HG03432 (cell line): Measurements from ENCODE around the gene HIPK2.

Source experiments
- ATAC-seq: cut with Tn5 transposase; IDR thresholded peaks from one replicate; pipeline ENCODE4 v1.9.1; 2021; ENCODE audit warnings: mild to moderate bottlenecking, moderate library complexity; ENCODE audit not compliant: unreplicated experiment

Gene HIPK2

DNA sequence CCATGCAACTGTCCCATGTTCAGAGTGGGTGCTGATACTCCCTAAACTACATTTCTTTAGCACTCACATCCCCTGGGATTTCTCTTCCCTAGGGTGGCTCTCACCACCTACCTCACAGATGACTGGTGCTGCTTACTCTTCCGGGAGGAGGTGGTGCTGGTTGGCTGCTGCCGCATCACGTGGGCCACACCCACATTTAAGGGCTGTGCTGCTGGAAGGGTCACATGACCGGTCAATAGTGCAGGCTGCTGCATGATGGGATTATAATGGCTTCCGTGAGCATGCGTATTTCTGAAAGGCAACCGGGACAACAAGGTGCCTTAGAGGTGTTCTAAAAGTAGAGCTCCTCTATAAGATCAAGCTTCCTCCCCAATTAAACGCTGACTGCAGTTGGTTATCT is 177.5 kb downstream of the HIPK2 start:
- no peak for ATAC-seq

DNA sequence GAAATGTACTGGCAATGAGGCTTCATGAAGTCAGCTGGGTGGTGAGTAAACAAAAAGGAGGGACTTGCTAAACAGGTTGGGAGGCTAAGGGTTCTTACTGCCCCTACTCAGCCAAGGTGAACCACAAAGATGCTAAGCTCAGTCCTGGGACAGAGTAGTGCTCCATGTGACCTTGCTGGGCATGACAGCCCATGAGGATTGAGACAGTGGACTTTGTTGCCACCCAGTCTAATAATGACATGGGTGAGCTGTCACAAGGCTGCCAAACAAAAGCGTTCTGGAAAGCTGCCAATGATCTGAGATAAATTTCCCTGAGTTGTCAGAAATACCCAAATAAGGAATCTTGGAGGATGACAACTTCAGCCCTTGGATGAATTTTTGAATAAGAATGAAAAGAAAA is 179.2 kb downstream of the HIPK2 start:
- ATAC-seq: no peak

DNA sequence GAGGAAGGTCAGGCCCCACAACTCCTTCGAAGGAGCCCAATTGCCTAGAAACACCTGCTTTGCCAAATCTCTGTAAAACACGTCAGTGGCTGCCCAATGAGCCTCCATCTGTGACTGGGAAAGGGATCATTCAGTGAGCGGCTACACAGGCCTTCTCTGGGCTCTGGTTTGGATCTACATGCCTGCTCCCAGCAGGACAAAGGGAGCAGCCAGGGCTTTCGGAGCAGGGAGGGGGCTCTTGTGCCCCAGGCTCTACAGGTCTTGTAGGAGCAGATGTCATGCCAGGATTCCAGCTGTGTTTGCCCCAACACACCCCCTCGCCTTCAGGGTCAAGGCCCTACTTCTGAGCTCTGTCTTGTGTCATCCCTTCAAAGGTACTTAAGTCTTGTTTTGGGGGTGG is 180.8 kb downstream of the HIPK2 start:
- ATAC-seq: no peak

- ATAC-seq: no peak
Observed at GRCh38 chr7:139596626-139597025, 181.2 kb downstream of the HIPK2 start.

- ATAC-seq: no peak
Observed at GRCh38 chr7:139595806-139596205, 182.0 kb downstream of the HIPK2 start.

GRCh38 chr7:139594911-139595476 is 182.8 kb downstream of the HIPK2 start:
- ATAC-seq: no peak

- ATAC-seq: no peak
Observed at GRCh38 chr7:139594090-139594489, 183.7 kb downstream of the HIPK2 start.

DNA sequence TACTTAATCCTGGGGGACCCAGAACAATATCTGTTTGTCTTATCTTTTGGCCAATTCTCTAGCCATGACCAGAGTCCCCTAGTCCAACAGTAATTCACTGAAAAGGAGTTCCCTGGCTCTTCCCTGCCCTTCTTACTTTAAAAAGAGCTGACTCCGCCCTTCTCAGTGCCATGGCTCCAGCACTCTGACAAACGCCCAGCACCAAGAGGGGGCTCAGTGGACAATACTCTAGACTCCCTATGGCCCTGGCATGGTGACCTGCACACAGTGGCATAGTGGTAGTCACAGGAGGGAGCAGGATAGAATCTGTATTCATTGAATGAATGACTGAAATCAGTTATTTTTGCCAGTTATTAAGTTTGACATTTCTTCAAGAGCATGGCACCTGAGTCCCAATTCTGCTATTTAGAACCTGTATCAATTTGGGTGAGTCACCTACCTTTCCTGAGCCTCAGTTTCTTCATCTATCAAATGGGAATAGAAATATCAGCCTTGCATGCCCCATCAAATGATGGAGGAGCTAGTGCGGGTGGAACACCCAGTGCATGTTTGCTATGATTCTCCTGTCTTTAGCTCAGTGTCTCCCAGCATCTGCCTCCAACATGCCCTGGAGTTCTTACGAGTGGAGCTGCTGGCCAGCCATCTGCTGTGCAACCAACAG is 184.9 kb downstream of the HIPK2 start:
- no peak for ATAC-seq

DNA sequence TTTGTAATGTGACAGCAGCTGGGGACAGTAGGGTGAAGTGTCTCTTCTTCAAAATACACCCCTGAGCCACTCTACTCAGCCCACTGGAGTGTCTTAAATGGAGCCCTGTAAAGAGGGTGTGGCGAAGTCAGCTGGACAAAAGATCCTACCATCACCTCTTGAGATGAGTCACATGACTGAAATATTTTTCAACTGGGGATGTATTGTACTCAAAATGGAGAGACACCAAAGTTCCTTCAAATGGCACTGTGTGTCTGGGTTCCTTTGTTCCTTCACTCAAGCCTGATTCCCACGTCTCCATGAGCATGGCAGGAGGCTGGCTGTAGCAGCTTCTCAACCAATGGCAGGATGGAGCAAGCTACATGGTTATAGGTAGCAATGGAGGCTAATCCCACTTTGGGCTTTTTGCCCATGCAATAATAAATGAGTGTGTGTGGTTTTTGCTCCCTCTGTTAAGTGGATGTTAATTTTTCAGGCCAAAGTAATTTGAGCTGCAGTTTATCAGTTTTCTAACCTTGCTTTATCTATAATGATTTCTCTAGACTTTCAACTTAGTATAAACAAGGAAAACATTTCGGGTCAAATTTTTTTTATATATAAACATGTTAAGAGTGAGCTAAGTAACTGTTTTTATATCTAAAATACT is 186.1 kb downstream of the HIPK2 start:
- no peak for ATAC-seq

DNA sequence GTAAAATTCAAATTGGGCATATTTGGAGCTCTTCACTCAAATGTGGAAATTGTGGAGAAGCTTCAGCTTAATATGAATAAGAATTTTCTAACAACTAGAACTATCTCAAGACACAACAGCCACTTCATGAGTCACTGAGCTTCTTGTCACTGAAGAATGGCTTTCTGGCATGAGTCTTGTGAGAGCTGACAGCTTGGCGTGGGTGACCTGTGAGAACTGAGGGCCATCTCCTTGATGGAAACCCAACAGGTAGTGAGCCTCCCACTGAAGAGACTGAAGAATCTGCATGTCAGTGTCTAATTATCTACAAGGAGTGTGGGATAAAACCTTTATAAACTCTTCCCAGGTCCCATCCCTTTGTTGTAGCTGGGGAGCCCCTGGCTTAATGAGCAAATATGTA is 188.3 kb downstream of the HIPK2 start:
- no peak for ATAC-seq

- ATAC-seq: no peak
Observed at GRCh38 chr7:139588632-139589031, 189.2 kb downstream of the HIPK2 start.

- ATAC-seq: no peak
Observed at GRCh38 chr7:139587535-139587934, 190.3 kb downstream of the HIPK2 start.

DNA sequence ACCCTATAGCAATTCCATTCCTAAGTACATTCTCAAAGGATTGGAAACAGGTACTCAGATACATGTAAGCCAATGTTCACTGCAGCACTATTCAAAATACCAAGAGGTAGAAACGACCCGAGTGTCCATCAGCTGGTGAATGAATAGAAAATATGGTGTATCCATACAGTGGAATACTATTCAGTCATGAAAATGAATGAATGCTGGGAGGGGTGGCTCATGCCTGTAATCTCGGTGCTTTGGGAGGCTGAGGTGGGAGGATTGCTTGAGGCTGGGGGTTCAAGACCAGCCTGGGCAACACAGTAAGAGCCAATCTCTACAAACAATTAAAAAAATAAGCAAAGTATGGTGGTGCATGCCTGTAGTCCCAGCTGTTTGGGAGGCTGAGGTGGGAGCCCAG is 191.5 kb downstream of the HIPK2 start:
- no peak for ATAC-seq

GRCh38 chr7:139585042-139585441 is 192.8 kb downstream of the HIPK2 start:
- ATAC-seq: no peak

DNA sequence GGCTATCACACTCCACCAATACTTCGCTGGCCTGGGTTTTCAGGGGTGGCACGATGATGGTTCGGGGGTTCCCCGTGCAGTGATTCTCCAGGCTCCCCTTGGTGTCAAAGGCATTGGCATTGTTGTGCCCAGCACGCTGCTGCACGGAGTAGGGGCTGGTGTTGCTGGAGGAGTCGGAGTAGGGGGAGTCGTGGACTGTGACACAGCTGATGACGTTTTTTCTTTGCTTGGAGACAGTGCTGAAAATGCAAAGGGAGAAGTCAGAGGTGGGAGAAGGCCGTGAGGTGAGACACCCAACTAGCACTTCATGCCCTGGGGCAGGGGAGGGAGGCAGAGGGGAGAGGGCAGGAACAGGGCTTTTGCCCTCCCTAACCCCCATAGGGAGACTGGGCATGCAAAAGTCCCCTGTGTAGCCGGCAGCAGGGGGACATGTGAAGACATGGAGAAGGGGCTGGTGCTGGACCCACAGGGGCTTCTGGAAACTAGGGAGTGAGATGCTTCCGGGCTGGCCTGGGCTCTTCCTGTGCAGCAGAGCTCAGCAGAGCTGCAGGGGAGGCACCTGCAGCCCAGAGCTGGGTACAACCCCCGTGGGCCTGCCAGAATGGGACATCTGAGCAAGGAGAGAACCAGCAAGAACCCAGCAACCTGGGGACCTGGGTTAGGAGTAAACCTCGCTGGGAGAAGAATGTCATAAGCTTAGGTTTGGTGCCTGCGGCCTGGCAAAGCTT is 193.8 kb downstream of the HIPK2 start:
- no peak for ATAC-seq

DNA sequence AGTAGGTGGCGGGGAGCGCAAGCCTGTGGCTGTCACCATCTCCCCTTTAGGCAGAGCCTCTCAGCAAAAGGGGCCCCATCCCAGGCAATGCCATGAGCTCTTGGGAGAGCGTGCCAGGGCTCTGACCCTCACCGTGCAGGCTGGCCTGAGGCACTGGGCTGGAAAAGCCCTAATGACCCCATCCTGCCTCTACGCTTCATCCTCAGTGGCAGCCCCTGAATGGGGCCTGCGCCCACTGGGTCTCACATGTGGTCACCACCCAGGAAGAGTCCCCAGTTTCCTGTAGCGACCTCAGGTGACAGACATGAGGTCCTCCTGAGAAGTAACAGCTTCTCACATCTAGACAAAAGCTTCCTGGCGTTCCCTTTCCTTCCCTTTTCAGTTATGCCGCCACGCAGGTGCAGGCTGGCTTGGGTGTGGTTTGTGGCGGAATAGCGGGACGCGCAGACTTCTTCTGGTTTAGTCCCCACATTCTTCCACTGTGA is 195.1 kb downstream of the HIPK2 start:
- ATAC-seq: no peak

GRCh38 chr7:139582130-139582650 is 195.6 kb downstream of the HIPK2 start:
- no peak for ATAC-seq

- ATAC-seq: no peak
Observed at GRCh38 chr7:139580435-139580834, 197.4 kb downstream of the HIPK2 start.

GRCh38 chr7:139576179-139576973 is 201.4 kb downstream of the HIPK2 start:
- no peak for ATAC-seq

GRCh38 chr7:139575338-139575680 is 202.5 kb downstream of the HIPK2 start:
- no peak for ATAC-seq
